ENCODE results near the gene BPIFA2. TPM values are rescaled to one million over a fixed set of nuclear protein-coding genes. Genes with fewer than 3 reads are reported as not detected.
"Not testable (repeated sequence)": the region's sequence is repeated elsewhere in the genome, so short reads cannot be mapped to it uniquely, and the experiment has no call there.

BPIFA2 gene
- total RNA-seq = not detected in 2 replicates

- DNase-seq = no peak
Observed at GRCh38 chr20:33167859-33168258, at the start of gene BPIFA2. TSS of gene BPIFA2 (plus strand) at chr20:33168159. CDS start at chr20:33169146, 987 bp downstream.

- no peak for DNase-seq
Observed at GRCh38 chr20:33119725-33120720, 47.9 kb upstream of the BPIFA2 start.

- no peak for DNase-seq
Observed at GRCh38 chr20:33120934-33121333, 47.0 kb upstream of the BPIFA2 start.

- DNase-seq = not testable (repeated sequence)
Observed at GRCh38 chr20:33122297-33122696, 45.7 kb upstream of the BPIFA2 start.

- no peak for DNase-seq
Observed at GRCh38 chr20:33124261-33124660, 43.7 kb upstream of the BPIFA2 start.

- DNase-seq = no peak
Observed at GRCh38 chr20:33124994-33125393, 43.0 kb upstream of the BPIFA2 start.

GRCh38 chr20:33125983-33126382, 42.0 kb upstream of the BPIFA2 start:
- DNase-seq = no peak

- no peak for DNase-seq
Observed at GRCh38 chr20:33127422-33128097, 40.4 kb upstream of the BPIFA2 start.

GRCh38 chr20:33130568-33131061, 37.3 kb upstream of the BPIFA2 start:
- DNase-seq = no peak

GRCh38 chr20:33131949-33132473, 35.9 kb upstream of the BPIFA2 start:
- no peak for DNase-seq

- DNase-seq = no peak
Observed at GRCh38 chr20:33132513-33133372, 35.2 kb upstream of the BPIFA2 start.

GRCh38 chr20:33133373-33133941, 34.5 kb upstream of the BPIFA2 start:
- no peak for DNase-seq

GRCh38 chr20:33137195-33137594, 30.8 kb upstream of the BPIFA2 start:
- DNase-seq = no peak

- DNase-seq = no peak
Observed at GRCh38 chr20:33139467-33139866, 28.5 kb upstream of the BPIFA2 start.

- DNase-seq = no peak
Observed at GRCh38 chr20:33145521-33145920, 22.4 kb upstream of the BPIFA2 start.

- no peak for DNase-seq
Observed at GRCh38 chr20:33147299-33147698, 20.7 kb upstream of the BPIFA2 start.

GRCh38 chr20:33148040-33148439, 19.9 kb upstream of the BPIFA2 start:
- DNase-seq = no peak

- DNase-seq = no peak
Observed at GRCh38 chr20:33154252-33154651, 13.7 kb upstream of the BPIFA2 start.

- DNase-seq = no peak
Observed at GRCh38 chr20:33158637-33159385, 9.1 kb upstream of the BPIFA2 start.

GRCh38 chr20:33159713-33160112, 8.2 kb upstream of the BPIFA2 start:
- DNase-seq = no peak

- no peak for DNase-seq
Observed at GRCh38 chr20:33160681-33161080, 7.3 kb upstream of the BPIFA2 start.
